Effector memory CD4-positive, alpha-beta T cell (primary cell): ENCODE measurements around the gene SYNJ2.
A peak's percentile ranks its signal among the peaks of the same experiment; 100 is the strongest.

Experiments used
- DNase-seq, 3 donors: peaks; one replicate each; pipeline ENCODE4 v3.0.0-alpha.2; 2020
- H3K27ac ChIP-seq: 2 replicates; pipeline ENCODE4 v1.7.0; 2013; ENCODE audit warnings: mild to moderate bottlenecking, low read length, moderate library complexity; ENCODE audit not compliant: insufficient read depth, poor library complexity, severe bottlenecking
- H3K27me3 ChIP-seq: replicated peaks from 2 replicates; pipeline ENCODE4 v1.7.0; 2013; ENCODE audit warnings: mild to moderate bottlenecking, low read length; ENCODE audit not compliant: insufficient read depth, control insufficient read depth, poor library complexity, severe bottlenecking
- H3K36me3 ChIP-seq: 2 replicates; pipeline ENCODE4 v1.7.0; 2013; ENCODE audit warnings: mild to moderate bottlenecking, low read length, moderate library complexity; ENCODE audit not compliant: control insufficient read depth, insufficient read depth
- H3K4me1 ChIP-seq: 2 replicates; pipeline ENCODE4 v1.7.0; 2013; ENCODE audit warnings: low read length, mild to moderate bottlenecking; ENCODE audit not compliant: control insufficient read depth, insufficient read depth, poor library complexity, severe bottlenecking
- H3K4me3 ChIP-seq: 2 replicates; pipeline ENCODE4 v1.7.0; 2013; ENCODE audit warnings: low read length, low read depth, mild to moderate bottlenecking; ENCODE audit not compliant: insufficient read depth, poor library complexity, severe bottlenecking
- H3K9me3 ChIP-seq: 2 replicates; pipeline ENCODE4 v1.7.0; 2013; ENCODE audit warnings: mild to moderate bottlenecking, low read length, moderate library complexity; ENCODE audit not compliant: control insufficient read depth

The SYNJ2 gene

GRCh38 chr6:158060455-158061360 is 79.0 kb downstream of the SYNJ2 start:
- Histone ChIP-seq H3K4me1 (peaks cover 21% of the 10 kb centered on the region), H3K36me3 (peaks cover 35% of the 10 kb centered on the region), H3K4me3 (no peak overlapping the region), H3K27me3 (no peaks in the 10 kb centered on the region), H3K27ac (peak overlapping the region; percentile 31), H3K9me3 (no peaks in the 10 kb centered on the region)
- DNase-seq, result peak in 1 of 3 donors; percentile 9

DNA sequence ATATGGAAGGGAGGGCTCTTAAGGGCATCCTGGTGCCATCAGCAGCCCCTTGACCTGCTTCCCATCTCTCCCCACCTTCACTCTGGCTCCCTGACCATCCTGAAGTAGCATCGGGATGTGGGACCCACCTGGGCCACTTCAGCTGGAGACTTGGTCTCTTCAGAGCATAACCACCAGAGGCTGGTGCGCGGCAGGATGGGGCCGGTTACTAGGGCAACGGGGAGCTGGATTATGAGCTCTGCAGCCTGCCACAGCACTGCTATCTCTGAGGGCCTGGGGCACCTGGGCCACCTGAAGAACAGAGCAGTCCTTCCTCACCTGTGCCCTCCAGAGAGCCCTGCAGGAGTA is 79.7 kb downstream of the SYNJ2 start:
- no peak overlapping the region for H3K27ac ChIP-seq
- H3K4me1 ChIP-seq, result peaks cover 21% of the 10 kb centered on the region
- peaks cover 41% of the 10 kb centered on the region for H3K36me3 ChIP-seq

GRCh38 chr6:158061709-158062461 is 80.2 kb downstream of the SYNJ2 start:
- Histone ChIP-seq H3K4me1 (peaks cover 21% of the 10 kb centered on the region), H3K4me3 (no peak overlapping the region), H3K36me3 (peaks cover 45% of the 10 kb centered on the region), H3K27me3 (no peaks in the 10 kb centered on the region), H3K9me3 (no peaks in the 10 kb centered on the region), H3K27ac (no peak overlapping the region)
- no peak for DNase-seq

More for the DNA sequence above, 79.7 kb downstream of the SYNJ2 start:
- Histone ChIP-seq H3K9me3 (no peaks in the 10 kb centered on the region), H3K4me3 (no peak overlapping the region), H3K27me3 (no peaks in the 10 kb centered on the region)
- DNase-seq, result no peak

- Histone ChIP-seq H3K4me3 (no peak overlapping the region), H3K9me3 (no peaks in the 10 kb centered on the region), H3K36me3 (peaks cover 49% of the 10 kb centered on the region), H3K27me3 (no peaks in the 10 kb centered on the region), H3K27ac (no peak overlapping the region), H3K4me1 (peaks cover 15% of the 10 kb centered on the region)
- no peak for DNase-seq
Measured at GRCh38 chr6:158063736-158064135, 82.1 kb downstream of the SYNJ2 start.

DNA sequence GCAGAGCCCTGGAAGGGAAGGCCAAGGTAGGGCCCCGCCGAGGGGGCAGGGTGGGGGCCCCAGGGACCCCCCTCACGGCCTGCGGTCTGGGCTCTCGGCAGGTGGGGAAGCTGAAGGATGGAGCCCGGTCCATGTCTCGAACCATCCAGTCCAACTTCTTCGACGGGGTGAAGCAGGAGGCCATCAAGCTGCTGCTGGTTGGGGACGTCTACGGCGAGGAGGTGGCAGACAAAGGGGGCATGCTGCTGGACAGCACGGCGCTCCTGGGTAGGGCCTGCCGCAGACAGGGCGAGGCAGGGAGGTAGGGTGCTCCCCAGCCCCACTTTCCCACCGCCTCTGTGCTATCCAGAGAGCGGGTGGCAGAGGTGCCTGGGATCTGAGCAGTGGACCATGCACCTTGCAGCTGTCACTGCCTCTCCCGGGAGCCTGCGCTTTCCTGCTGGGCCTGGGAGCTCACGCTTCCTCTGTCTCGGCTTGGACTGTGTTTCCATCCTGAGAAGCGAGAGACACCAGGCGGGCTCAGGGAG is 83.1 kb downstream of the SYNJ2 start:
- DNase-seq, result no peak
- Histone ChIP-seq H3K4me1 (peaks cover 7% of the 10 kb centered on the region), H3K27ac (no peak overlapping the region), H3K4me3 (no peak overlapping the region), H3K9me3 (no peaks in the 10 kb centered on the region), H3K36me3 (peaks cover 58% of the 10 kb centered on the region), H3K27me3 (no peaks in the 10 kb centered on the region)

DNA sequence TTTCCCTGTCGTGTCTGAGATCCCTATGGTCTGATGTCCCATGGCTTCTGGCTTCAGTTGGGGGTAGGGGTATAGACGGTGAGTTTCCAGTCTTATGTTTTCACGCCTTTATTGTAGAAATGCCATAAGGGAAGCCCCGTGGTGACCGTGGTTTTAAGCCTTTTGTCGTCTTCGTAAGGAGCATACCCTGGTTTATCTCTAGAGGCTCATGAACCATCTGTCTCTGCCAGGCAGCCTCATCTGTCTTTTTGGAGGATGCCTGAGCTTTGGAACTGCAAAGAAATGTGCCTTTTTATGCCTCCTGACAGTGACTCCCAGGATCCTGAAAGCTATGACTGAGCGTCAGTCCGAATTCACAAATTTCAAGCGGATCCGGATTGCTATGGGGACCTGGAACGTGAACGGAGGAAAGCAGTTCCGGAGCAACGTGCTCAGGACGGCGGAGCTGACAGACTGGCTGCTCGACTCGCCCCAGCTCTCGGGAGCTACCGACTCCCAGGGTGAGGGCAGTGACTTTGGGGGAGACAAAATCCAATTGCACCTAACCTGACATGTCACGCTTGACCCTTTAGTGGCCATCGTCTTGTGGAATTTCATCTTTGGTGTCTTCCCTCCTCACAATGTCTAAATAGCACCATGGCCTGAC is 84.6 kb downstream of the SYNJ2 start:
- Histone ChIP-seq H3K4me3 (no peak overlapping the region), H3K36me3 (peaks cover 69% of the 10 kb centered on the region), H3K27me3 (no peaks in the 10 kb centered on the region), H3K27ac (no peak overlapping the region), H3K4me1 (no peaks in the 10 kb centered on the region), H3K9me3 (no peaks in the 10 kb centered on the region)
- DNase-seq, result no peak

DNA sequence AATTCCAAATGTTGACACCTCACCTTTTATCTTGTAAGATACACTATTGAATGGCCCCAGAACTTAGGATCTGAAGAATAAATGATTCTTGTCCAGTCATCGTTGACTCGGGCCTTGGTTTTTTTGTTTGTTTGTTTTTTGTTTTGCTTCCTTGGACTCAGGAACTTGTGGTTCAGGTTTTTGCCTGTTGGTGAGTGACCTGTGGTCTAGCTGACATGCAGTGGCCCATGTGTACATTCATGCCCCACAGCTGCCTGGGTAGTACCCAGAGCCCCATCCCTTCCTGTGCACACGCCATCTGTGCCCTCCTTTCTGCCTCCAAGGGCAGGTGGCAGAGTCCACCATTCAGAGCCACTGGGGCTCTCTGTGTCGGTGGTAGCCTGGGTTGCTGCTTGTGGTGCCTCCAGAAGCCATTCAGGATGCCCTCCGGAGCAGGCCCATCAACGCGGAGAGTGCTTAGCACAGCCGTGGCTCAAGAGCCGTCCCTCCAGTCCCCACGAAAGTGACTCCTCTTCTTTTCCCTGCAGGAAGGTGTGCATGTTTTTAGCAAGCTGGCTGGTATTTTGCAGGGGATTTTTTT is 85.9 kb downstream of the SYNJ2 start:
- no peak for DNase-seq
- H3K9me3 ChIP-seq, result no peaks in the 10 kb centered on the region
- H3K27ac ChIP-seq, result no peak overlapping the region
- H3K27me3 ChIP-seq, result no peaks in the 10 kb centered on the region
- peaks cover 66% of the 10 kb centered on the region for H3K36me3 ChIP-seq
- H3K4me1 ChIP-seq, result no peaks in the 10 kb centered on the region
- no peak overlapping the region for H3K4me3 ChIP-seq

GRCh38 chr6:158068156-158068892 is 86.7 kb downstream of the SYNJ2 start:
- DNase-seq, result no peak
- Histone ChIP-seq H3K9me3 (no peaks in the 10 kb centered on the region), H3K4me3 (no peak overlapping the region), H3K4me1 (no peaks in the 10 kb centered on the region), H3K36me3 (peaks cover 60% of the 10 kb centered on the region), H3K27ac (no peak overlapping the region), H3K27me3 (no peaks in the 10 kb centered on the region)
